GM18502 (cell line): ENCODE measurements around the gene PARD6B.
"Not testable (repeated sequence)": the region's sequence is repeated elsewhere in the genome, so short reads cannot be mapped to it uniquely, and the experiment has no call there.

Experiments
- ATAC-seq: cut with Tn5 transposase; IDR thresholded peaks from one replicate; pipeline ENCODE4 v1.9.1; 2021; ENCODE audit warnings: mild to moderate bottlenecking; ENCODE audit not compliant: unreplicated experiment, poor library complexity

PARD6B gene

DNA sequence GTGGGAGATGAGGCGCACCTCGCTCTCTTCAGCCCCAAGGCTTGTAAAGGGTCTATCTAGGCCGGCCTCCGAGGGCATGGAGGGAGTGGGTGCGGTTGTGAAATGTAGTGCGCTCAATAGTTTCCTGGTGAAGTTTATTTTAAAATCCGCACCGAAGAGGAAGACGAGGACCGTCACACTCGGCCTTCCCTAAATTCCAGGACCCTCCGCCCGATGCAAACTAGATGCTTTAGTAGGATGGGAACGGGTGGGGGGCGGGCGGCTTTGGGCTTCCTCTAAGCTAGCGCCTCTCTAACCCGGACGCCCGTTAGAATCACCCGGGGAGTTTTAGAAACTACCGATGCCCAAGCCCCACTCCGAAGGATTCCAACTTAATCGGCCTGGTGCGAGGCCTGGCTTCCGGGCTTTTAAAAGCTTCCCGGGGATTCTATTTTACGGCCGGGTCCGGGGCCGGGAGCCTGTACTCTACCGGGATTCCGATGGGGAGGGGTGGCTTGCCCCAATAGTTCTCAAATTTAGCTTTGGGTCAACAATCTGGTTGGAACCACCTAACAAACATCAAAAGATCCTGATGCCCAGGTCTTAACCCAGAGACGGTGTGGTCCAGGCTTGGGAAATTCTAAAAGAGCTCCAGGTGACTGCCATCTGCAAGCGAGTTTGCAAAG is 62.9 kb downstream of the PARD6B start:
- peak; percentile 1 for ATAC-seq

DNA sequence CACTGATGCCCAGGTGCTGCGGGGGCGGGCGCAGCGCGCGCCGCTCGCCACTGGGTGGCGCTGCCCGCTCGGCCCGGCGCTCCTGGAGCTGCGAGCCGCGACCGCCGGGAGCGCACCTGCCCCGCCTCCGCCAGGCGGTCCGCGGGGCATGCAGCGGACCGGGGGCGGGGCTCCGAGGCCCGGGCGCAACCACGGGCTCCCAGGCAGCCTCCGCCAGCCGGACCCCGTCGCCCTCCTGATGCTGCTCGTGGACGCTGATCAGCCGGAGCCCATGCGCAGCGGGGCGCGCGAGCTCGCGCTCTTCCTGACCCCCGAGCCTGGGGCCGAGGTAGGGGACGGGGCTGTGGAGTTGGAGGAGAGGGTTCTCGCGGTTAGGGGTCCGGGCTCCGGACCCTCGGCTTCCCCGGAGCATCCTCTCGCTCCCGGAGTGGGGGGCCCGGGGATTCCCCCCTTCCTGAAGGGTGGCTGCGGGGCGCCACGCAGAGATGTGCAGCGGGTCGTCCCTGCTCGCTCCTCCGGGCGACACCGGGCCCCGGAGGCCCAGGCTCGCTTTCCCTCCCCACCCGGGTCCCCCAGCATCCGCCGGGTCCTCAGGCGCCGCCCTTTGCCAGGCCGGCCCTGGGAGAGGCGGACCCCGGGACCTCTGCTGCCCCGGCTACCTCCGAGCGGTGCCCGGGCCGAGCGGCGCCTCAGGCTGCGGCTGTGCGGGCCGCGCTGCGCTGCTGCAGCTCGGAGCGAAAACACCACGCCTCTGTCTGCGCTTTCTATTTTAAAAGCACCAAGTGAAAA is 63.7 kb downstream of the PARD6B start, which contains the start of gene BCAS4:
BCAS4 (plus strand) TSS at position 216 of the 789 bp plus-strand sequence; CDS start at position 239, 23 bp downstream.
- peak; percentile 67 for ATAC-seq

DNA sequence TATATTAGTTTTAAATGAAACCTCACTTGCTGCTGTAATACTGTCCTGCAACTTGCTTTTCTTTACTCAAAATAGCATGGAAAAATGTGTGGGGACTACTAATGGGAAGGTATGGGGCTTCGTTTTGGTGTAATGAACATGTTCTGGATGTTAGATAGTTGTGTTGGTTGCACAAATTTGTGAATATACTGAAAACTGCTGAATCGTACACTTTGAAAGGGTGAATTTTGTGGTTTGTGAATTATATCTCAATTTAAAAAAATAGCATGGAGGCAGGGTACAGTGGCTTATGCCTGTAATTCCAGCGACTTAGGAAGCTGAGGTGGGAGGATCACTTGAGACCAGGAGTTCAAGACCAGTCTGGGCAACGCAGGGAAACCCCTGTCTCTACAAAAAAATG is 65.8 kb downstream of the PARD6B start:
- ATAC-seq: no peak

DNA sequence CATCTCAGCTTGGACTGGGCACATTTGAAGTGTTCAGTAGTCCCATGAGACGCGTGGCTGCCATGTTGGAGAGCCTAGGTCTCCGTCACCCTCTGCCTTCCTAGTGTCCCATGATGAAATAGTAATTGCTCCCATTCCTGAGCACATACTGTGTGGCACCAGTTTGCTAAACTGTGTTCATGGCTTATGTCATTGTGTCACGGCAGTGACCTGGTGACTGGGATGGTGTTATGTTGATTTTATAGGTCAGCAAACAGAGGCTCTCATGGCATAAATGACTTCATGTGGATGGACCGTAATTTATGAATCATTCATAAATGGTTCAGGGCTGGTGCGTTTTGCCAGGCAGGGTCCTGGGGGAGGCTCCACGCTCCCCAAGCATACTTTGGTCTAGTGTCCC is 67.3 kb downstream of the PARD6B start:
- ATAC-seq: no peak

DNA sequence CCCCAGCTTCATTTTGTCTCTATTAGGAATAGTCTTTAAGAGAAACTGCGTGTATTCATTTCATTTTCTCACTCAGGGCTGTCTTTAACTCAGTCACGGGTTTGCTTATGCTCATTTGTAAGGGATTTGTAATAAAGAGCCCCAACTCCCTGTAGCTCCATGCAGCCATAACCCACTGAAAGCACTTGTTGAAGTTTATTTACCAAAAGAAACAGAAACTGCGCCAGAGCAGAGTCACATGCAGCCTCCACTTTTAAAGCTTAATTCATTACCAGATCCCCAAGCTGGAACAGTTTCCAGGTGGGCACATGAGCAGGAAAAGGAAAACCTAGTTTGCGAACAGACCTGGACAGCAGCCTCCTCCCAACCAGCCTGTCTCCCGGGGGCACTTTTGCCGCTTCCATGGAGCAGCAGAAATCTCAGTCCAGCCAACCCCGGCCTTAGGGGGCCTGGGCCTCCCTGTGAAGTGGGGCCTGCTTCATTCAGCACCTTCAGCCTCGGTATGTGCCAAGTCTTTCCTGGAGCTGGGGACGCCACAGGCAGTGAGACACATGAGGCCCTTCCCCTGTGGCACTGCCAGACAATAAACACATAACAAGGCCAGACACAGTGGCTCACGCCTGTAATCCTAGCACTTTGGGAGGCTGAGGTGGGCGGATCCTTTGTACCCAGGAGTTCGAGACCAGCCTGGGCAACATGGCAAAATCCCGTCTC is 68.0 kb downstream of the PARD6B start:
- ATAC-seq: no peak

DNA sequence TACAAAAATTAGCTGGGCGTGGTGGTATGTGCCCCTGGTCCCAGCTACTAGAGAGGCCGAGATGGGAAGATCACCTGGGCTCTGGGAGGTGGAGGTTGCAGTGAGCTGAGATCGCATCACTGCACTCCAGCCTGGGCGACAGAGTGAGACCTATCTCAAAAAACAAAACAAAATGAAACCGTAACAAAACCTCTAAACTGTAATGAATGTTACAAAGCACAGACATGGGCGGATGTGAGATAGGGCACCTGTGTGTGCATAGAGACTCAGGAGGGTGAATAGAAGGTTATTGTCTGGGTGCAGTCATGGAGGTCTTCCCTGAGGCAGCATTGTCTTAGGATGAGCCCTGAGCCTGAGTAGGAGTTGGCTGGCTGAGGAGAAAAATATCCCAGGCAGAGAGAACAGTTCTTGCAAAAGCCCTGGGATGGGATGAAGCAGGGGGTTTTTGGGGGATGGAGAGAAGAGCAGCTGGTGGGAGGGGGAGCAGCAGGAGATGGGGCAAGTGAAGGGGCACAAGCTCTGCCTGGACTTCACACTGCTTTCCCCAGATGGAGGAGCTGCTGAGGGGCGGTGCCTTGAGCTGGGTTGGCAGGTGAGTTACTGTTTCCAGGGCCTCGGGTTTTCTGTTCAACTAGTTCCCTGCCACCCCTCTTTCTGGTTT is 68.6 kb downstream of the PARD6B start:
- no peak for ATAC-seq

DNA sequence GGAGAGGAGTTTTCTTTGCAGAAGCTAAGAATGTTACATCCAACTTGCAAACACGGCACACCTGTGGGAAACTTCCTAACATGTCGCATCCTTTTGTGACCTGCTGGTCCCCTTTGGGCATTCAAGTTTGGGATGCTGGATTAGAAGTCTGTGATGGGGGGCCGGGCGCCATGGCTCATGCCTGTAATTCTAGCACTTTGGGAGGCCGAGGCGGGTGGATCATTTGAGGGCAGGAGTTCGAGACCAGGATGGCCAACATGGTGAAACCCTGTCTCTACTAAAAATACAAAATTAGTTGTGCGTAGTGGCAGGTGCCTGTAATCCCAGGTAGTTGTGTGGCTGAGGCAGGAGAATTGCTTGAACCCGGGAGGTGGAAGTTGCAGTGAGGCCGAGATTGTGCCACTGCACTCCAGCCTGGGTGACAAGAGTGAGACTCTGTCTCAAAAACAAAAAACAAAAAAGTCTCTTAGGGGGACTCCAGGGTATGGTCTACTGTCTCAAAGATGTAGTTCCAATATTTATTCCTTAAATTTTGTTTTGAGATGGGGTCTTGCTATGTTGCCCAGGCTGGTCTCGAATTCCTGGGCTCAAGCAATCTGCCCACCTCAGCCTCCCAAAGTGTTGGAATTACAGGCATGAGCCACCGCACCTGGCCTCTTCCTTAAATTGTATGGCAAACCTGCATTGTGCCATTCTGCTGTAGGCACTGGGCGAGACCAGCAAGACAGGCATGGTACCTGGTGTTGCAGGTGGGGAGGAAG is 69.8 kb downstream of the PARD6B start:
- ATAC-seq: not testable (repeated sequence)

DNA sequence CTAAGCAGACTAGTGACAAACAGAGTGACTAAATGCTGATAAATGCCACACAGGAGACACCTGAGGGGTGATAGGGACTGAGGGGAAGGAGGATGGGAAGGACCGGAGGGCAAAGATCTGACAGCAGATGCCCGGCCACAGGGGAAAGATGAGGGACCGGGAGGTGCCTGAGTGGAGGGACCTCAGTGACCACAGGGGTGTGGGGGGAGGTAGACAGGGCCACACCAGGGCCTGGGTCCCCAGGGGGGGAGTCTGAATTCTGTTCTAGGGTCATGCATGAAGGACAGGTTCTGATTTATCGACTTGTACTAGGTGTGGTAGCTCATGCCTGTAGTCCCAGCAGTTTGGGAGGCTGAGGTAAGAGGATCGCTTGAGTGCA is 70.4 kb downstream of the PARD6B start:
- ATAC-seq: no peak

DNA sequence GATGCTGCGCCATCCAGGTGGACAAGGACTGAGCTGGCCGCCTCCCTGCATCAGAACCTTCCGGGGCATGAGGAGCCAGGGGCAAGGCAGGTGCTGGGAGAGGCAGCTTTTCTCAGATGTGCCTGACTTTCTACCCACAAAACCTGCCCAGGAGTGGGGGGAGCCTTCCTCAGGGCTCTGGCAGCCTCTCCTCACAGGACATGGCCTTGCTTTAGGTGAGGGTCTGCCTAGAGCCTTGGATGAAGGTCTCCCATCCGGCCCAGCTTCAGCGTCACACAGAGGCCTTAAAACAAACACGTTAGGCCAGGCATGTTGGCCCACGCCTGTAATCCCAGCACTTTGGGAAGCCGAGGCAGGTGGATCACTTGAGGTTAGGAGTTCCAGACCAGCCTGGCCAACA is 70.9 kb downstream of the PARD6B start:
- ATAC-seq: no peak

DNA sequence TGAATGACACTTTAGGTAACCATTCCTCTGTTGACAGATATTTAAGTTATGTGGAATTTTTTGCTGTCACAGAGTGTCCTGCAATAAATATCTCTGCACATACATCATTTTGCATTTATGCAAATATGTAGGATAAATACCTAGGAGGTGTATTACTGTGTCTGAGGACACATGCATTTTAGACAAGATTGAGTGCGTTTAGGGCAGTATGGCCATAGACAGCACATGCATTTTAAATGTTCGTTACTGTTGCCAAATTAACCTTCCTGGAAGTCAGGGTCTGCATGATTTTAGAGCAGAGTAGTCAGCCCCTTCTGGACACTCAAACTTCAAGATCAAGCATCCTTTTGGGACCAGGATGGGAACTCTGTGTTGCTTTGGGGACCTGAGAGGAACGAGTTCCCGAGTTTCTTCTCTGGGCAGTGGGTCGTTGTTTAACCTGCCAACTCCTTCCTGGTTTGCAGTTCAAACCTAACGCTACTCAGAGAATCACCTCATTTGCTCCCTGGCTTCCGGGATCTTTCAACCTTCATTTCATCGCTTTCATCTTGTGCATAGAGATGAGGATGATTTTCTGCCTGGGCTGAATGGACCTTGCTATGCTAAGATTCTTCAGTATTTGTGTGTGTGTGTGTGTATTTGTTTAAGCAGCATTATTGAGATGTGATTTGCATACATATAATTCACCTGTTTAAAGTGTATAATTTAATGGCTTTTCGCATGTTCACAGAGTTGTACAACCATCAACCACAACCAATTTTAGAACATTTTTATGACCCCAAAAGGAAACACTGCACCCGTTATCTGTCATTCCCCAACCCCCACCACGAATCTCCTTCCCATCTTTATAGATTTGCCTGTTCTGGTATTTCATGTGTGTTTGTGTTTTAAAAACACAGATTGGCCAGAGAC is 73.3 kb downstream of the PARD6B start:
- peak; percentile 48 for ATAC-seq

DNA sequence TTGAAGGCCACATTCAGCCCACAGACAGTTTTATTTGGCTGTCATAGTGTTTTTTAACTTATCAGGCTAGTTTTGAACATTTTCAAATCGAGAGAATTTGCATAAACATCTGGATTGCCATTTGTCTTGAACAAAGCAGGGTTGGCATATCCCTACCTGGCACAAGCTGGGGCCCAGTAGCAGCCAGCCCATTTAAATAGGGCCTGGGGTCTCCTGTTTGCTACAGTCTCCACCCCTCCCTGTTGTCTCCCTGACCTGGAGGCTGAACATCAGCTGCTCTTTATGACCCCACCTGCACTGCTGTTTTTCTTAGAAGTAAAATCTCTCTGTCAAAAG is 73.9 kb downstream of the PARD6B start:
- ATAC-seq: peak; percentile 8

DNA sequence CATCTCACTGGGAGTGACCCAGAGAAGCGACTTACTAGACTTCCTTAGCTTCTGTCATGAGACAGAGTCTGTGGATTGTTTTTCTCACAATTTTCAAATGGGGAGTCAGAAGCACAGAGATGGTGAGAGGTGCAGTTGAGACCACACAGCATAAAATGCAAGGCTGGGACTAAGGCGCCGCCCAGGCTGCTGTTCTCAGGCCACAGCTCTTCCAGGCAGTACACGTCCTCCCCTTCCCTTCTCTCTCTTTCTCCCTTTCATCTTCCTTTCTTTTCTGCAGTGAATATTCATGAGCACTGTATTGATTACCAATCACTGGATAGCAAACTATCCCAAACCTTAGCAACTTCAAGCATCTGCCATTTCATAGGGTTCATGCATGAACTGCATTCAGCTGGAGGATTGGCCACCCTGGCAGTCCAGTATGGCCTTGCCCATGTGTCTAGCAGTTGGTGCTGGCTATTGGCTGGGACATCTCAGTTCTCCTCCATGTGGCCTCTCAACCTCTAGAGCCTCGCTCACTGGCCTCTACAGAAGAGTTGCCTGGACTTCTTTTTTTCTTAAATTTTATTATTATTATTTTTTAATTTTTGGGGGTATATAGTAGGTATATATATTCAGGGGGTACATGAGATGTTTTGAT is 74.9 kb downstream of the PARD6B start:
- no peak for ATAC-seq
